ENCODE data around the gene SLIT3. TPM values are rescaled to one million over a fixed set of nuclear protein-coding genes. Genes with fewer than 3 reads are reported as not detected.

Gene SLIT3
- total and polyA plus RNA-seq, 10 of the 15 experiments (the other 5 are each of a cell fraction or from before 2014, with no cell fraction given) = 0.05 TPM; not detected in 9

DNA sequence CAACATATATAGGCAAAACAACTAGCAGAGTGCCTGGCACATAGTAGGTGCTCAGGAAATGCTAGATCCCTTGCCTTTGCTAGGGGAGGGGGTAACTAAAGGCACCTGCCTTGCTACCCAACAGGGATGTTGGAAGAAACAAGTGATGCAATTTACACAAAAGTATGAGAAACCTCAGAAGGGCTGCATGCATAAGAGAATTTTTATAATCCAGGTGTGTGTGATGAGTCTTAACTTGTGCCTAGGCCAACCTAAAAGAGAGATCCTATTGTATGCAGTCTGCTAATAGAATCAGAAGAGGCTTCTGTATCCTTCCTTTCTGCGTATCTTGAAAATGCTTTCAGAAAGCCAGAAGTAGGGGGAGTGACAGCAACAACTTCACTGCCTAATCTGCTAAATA is 135.9 kb downstream of the SLIT3 start (continued):
- TF ChIP-seq, protein P1, sequence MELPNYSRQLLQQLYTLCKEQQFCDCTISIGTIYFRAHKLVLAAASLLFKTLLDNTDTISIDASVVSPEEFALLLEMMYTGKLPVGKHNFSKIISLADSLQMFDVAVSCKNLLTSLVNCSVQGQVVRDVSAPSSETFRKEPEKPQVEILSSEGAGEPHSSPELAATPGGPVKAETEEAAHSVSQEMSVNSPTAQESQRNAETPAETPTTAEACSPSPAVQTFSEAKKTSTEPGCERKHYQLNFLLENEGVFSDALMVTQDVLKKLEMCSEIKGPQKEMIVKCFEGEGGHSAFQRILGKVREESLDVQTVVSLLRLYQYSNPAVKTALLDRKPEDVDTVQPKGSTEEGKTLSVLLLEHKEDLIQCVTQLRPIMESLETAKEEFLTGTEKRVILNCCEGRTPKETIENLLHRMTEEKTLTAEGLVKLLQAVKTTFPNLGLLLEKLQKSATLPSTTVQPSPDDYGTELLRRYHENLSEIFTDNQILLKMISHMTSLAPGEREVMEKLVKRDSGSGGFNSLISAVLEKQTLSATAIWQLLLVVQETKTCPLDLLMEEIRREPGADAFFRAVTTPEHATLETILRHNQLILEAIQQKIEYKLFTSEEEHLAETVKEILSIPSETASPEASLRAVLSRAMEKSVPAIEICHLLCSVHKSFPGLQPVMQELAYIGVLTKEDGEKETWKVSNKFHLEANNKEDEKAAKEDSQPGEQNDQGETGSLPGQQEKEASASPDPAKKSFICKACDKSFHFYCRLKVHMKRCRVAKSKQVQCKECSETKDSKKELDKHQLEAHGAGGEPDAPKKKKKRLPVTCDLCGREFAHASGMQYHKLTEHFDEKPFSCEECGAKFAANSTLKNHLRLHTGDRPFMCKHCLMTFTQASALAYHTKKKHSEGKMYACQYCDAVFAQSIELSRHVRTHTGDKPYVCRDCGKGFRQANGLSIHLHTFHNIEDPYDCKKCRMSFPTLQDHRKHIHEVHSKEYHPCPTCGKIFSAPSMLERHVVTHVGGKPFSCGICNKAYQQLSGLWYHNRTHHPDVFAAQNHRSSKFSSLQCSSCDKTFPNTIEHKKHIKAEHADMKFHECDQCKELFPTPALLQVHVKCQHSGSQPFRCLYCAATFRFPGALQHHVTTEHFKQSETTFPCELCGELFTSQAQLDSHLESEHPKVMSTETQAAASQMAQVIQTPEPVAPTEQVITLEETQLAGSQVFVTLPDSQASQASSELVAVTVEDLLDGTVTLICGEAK (IDR thresholded peaks at IDR 0.05; ENCODE audit: borderline replicate concordance) = no peak
- no peak for TF ChIP-seq SREBF2 (IDR thresholded peaks at IDR 0.05; ENCODE audit: low read length)
- no peak for TF ChIP-seq CEBPB (IDR thresholded peaks at IDR 0.05; ENCODE audit: borderline replicate concordance in 1 of 2, low read depth in 2 of 2, low read length in 2 of 2)
- TF ChIP-seq MTA2 (IDR thresholded peaks at IDR 0.05; ENCODE audit: low read depth) = no peak
- TF ChIP-seq KLF5 (IDR thresholded peaks at IDR 0.05; ENCODE audit: partially characterized antibody) = no peak
- TF ChIP-seq, protein P2, sequence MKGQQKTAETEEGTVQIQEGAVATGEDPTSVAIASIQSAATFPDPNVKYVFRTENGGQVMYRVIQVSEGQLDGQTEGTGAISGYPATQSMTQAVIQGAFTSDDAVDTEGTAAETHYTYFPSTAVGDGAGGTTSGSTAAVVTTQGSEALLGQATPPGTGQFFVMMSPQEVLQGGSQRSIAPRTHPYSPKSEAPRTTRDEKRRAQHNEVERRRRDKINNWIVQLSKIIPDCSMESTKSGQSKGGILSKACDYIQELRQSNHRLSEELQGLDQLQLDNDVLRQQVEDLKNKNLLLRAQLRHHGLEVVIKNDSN (IDR thresholded peaks at IDR 0.05; ENCODE audit: borderline replicate concordance, extremely low read length, insufficient read depth, low read depth, low read length) = no peak
- no peak for TF ChIP-seq ZSCAN29 (IDR thresholded peaks at IDR 0.05)
- no peak for TF ChIP-seq JUNB (IDR thresholded peaks at IDR 0.05)
- TF ChIP-seq, protein P3, sequence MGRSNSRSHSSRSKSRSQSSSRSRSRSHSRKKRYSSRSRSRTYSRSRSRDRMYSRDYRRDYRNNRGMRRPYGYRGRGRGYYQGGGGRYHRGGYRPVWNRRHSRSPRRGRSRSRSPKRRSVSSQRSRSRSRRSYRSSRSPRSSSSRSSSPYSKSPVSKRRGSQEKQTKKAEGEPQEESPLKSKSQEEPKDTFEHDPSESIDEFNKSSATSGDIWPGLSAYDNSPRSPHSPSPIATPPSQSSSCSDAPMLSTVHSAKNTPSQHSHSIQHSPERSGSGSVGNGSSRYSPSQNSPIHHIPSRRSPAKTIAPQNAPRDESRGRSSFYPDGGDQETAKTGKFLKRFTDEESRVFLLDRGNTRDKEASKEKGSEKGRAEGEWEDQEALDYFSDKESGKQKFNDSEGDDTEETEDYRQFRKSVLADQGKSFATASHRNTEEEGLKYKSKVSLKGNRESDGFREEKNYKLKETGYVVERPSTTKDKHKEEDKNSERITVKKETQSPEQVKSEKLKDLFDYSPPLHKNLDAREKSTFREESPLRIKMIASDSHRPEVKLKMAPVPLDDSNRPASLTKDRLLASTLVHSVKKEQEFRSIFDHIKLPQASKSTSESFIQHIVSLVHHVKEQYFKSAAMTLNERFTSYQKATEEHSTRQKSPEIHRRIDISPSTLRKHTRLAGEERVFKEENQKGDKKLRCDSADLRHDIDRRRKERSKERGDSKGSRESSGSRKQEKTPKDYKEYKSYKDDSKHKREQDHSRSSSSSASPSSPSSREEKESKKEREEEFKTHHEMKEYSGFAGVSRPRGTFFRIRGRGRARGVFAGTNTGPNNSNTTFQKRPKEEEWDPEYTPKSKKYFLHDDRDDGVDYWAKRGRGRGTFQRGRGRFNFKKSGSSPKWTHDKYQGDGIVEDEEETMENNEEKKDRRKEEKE (IDR thresholded peaks at IDR 0.05) = no peak
- TF ChIP-seq, protein P4, sequence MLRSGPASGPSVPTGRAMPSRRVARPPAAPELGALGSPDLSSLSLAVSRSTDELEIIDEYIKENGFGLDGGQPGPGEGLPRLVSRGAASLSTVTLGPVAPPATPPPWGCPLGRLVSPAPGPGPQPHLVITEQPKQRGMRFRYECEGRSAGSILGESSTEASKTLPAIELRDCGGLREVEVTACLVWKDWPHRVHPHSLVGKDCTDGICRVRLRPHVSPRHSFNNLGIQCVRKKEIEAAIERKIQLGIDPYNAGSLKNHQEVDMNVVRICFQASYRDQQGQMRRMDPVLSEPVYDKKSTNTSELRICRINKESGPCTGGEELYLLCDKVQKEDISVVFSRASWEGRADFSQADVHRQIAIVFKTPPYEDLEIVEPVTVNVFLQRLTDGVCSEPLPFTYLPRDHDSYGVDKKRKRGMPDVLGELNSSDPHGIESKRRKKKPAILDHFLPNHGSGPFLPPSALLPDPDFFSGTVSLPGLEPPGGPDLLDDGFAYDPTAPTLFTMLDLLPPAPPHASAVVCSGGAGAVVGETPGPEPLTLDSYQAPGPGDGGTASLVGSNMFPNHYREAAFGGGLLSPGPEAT (IDR thresholded peaks at IDR 0.05; ENCODE audit: low read depth) = no peak
